SH-SY5Y (cell line): Measurements from ENCODE around the gene ALS2CL.

Experiments used
- GATA2 ChIP-seq: IDR thresholded peaks from 2 replicates; pipeline ENCODE4 v1.6.1; 2011; ENCODE audit warnings: mild to moderate bottlenecking, low read depth, low read length
- GATA3 ChIP-seq: IDR thresholded peaks from 2 replicates; pipeline ENCODE4 v1.6.1; 2011; ENCODE audit warnings: low read depth, mild to moderate bottlenecking, low read length, moderate library complexity

- TF ChIP-seq GATA2: no peak
- no peak for TF ChIP-seq GATA3
These were observed 38.2 kb downstream of the ALS2CL start for GRCh38 chr3:46655271-46655670.
